BJ (cell line): ENCODE data around the gene ULBP3. TPM values are rescaled to one million over a fixed set of nuclear protein-coding genes. Genes with fewer than 3 reads are reported as not detected.

Experiments used
- CTCF ChIA-PET: fragments of 350-600 bp; formaldehyde crosslinking; extraction: SDS; loops from one replicate; lab custom pipeline; 2021; ENCODE audit warnings: antibody characterized with exemption, inconsistent platforms; lab: Yijun Ruan, JAX
- POLR2A ChIA-PET: fragments of 300-600 bp; sonication (Branson Sonifier 250); formaldehyde crosslinking; extraction: SDS; loops from one replicate; lab custom pipeline; 2021; ENCODE audit warnings: antibody characterized with exemption; lab: Charles Lee
- DNase-seq: peaks from one replicate; pipeline ENCODE4 v3.0.0-alpha.2; 2011; ENCODE audit warnings: low read depth
- H3K27me3 ChIP-seq: 2 replicates; pipeline ENCODE4 v1.6.0; 2011; ENCODE audit warnings: low read length; ENCODE audit not compliant: control insufficient read depth, insufficient read depth
- H3K36me3 ChIP-seq: 2 replicates; pipeline ENCODE4 v1.5.1; 2011; ENCODE audit warnings: low read length; ENCODE audit not compliant: control insufficient read depth, insufficient read depth
- H3K4me3 ChIP-seq: 2 replicates; pipeline ENCODE4 v1.5.1; 2011; ENCODE audit warnings: low read depth, mild to moderate bottlenecking, control low read depth, low read length
- polyA minus RNA-seq: library from RNA; depleted of rRNA, polyadenylated mRNA; stranded (reverse); fragments of >200 nt; gene quantifications from 2 replicates; pipeline ENCODE4 v1.2.3, GENCODE V29; 2011; rRNA and poly(A)+ RNA removed
- polyA plus RNA-seq: library from polyadenylated mRNA; depleted of rRNA; stranded (reverse); fragments of >200 nt; gene quantifications from 2 replicates; pipeline ENCODE4 v1.2.3, GENCODE V29; 2011; rRNA removed
- TF ChIP-seq, protein P1 (sequence below): IDR thresholded peaks from 2 replicates; pipeline ENCODE4 v1.5.1; 2011; ENCODE audit warnings: low read depth, mild to moderate bottlenecking, control low read depth, inconsistent platforms, low read length, moderate library complexity; ENCODE audit not compliant: insufficient read depth

ULBP3 gene
- polyA plus RNA-seq (5.6 and 6.0 TPM in 2 replicates), polyA minus RNA-seq (3.5 and 5.1 TPM in 2 replicates)

DNA sequence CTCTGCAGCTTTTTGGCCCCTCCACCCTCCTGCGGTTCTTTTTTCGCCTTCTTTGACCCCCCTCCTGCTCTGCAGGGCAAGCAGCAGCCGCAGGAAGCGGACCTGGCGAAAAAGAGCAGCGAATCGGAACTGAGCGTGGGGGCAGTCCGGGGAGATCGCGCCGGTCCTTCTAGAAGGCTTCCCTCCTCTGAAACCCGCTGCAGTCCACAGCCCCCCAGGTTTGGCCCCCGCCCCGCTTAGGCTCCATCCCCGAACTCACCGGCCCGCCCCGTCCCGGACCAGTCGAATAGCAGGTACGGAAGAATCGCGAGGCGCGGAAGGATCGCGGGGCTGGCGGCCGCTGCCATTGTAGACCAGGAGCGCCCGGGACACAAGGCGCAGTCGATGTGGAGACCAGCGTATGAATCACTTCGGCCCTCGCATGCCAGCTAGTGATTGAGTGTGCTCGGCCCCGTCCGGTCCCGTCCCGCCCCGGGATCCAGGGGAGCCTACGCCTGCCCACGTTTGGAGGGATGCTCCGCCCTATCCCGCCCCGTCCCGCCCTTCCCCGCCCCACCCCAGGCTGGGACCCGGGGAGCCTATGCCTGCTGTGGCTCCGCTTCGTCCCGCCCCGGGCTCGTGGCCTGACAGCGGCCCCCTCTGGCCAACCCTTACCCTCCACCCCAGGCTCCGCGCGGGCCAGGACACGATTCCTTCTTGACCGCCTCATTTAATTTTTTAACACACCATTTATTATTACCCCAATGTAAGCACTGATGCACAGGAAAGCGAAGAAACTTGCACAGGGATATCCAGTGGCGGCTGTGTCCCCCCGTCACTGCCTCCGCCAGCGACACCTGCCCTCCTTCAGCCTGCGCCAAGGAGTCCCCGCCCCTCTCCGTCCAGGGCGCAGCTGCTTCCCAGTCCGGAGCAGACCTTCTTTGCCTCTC lies at the start of gene ULBP3:
ULBP3 (minus strand) TSS at position 402 of the 929 bp plus-strand sequence; CDS start at position 347, 55 bp downstream.
- CTCF ChIA-PET, result interaction anchor here (0.5 to 5.3 kb wide), 11 partner anchors 11 to 590 kb away, joined by 3 to 29 read pairs (median 3); no protein-coding TSS in a partner anchor
- TF ChIP-seq, protein P1, sequence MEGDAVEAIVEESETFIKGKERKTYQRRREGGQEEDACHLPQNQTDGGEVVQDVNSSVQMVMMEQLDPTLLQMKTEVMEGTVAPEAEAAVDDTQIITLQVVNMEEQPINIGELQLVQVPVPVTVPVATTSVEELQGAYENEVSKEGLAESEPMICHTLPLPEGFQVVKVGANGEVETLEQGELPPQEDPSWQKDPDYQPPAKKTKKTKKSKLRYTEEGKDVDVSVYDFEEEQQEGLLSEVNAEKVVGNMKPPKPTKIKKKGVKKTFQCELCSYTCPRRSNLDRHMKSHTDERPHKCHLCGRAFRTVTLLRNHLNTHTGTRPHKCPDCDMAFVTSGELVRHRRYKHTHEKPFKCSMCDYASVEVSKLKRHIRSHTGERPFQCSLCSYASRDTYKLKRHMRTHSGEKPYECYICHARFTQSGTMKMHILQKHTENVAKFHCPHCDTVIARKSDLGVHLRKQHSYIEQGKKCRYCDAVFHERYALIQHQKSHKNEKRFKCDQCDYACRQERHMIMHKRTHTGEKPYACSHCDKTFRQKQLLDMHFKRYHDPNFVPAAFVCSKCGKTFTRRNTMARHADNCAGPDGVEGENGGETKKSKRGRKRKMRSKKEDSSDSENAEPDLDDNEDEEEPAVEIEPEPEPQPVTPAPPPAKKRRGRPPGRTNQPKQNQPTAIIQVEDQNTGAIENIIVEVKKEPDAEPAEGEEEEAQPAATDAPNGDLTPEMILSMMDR, result peak; percentile 78
- peak; percentile 71 for DNase-seq
- no peaks in the 10 kb centered on the region for H3K27me3 ChIP-seq
- no peaks in the 10 kb centered on the region; the same call in 1 of the 2 replicates for H3K36me3 ChIP-seq
- H3K4me3 ChIP-seq, result peak within 1 kb of the TSS; percentile 55
- POLR2A ChIA-PET, result no interaction called here

DNA sequence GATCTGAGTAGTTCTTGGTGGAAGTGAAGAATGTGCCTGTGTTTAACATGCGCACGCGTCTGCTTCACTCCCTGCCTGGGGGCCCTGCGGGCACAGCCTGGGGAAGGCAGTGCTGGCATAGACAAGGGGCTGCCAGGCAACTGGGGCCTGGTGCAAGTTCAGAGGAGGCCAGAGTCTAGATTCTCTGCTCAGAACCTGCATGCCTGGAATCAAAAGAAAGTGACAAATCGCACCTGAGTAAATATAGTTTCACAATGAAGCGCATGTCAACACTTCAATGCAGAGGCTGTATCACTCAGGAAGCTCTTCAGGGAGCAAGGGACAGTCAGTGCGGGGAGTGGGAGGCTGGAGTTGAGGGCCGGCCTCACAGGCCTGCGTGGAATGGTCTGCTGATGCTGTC lies 49.7 kb upstream of the ULBP3 start:
- CTCF ChIA-PET, result interaction anchor here (1.1 to 2.0 kb wide), 3 partner anchors 27 to 216 kb away, joined by 3 to 5 read pairs (median 5); no protein-coding TSS in a partner anchor
- H3K36me3 ChIP-seq, result no peaks in the 10 kb centered on the region
- no peak for DNase-seq
- TF ChIP-seq, protein P1, result no peak
- no peak overlapping the region for H3K4me3 ChIP-seq
- no peaks in the 10 kb centered on the region for H3K27me3 ChIP-seq
- POLR2A ChIA-PET, result no interaction called here

DNA sequence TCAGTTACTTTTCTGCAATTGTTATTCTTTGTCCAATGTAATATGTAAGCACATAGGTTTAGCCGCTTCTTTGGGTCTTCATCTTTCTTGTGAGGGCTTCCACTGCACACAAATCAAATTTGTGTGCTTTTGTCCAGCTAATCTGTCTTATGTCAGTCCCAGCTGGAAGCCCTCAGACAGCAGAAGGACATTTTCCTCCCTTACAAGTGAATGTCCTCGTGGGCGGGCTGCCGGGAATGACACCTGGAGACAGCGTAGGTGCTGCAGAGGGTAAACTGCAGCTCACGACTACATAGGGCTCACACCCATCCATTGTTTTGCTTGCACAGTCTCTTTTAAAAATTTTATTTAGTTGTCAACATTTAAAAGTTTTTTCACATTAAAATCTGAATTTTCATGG lies 49.3 kb upstream of the ULBP3 start:
- ChIA-PET POLR2A (no interaction called here), CTCF (interaction anchor here (1.6 to 2.0 kb wide), 2 partner anchors 37 to 217 kb away, joined by 5 read pairs; no protein-coding TSS in a partner anchor)
- no peak for DNase-seq

DNA sequence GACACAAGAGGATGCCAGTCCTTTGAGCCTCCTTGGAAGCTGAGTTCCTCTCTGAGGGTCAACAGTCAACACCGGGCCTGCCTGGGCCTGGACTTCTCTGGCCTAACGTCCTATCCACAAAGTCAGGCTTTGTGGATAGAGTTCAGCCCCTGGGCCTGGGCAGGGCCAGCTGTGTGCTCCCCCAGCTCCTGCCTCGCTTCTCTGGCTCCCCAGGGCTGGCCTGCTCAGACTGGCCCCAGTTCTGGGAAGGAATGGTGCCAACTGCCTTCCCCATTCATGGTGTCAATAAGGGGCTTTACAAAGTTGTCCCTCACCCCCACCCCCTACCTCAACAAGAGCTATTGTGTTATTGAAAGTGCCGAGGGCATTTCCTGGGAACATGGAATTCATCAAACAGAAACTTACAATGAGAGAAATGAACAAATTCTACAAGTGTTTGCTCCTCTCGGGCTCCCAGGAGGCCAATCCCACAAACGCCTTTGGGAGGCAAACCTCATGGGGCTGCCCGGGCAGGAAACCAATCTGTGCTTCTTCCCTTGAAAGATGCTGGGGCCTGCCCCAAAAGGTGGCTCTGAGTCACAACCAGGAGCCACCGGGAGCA lies 47.4 kb upstream of the ULBP3 start:
- no peak overlapping the region for H3K4me3 ChIP-seq
- POLR2A ChIA-PET, result no interaction called here
- TF ChIP-seq, protein P1, result no peak
- no peak for DNase-seq
- H3K27me3 ChIP-seq, result 0 out of 2 replicates have a peak, but pooled peaks cover 3% of the 10 kb centered on the region
- CTCF ChIA-PET, result no interaction called here
- no peaks in the 10 kb centered on the region for H3K36me3 ChIP-seq

More for the DNA sequence above, 49.3 kb upstream of the ULBP3 start:
- H3K36me3 ChIP-seq, result no peaks in the 10 kb centered on the region
- TF ChIP-seq, protein P1, result no peak
- no peaks in the 10 kb centered on the region for H3K27me3 ChIP-seq
- no peak overlapping the region for H3K4me3 ChIP-seq

DNA sequence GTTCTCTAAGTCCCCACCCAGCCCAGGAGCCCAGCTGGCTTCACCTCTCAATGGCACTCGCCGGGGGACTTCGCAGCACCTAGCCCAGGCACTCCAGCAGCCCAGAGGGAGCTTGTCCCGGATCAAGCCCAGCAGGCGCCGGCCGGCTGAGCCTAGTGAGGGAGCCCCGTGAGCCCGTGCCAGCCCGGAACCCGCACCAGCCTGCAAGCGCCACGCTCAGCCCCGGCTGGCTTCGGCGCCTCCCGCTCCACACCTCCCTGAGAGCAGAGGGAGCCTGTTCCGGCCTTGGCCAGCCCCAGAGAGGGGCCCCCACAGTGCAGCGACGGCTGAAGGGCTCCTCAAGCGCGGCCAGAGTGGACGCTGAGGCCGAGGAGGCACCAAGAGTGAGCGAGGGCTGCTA lies 46.8 kb upstream of the ULBP3 start:
- TF ChIP-seq, protein P1, result no peak
- POLR2A ChIA-PET, result no interaction called here
- no peaks in the 10 kb centered on the region for H3K36me3 ChIP-seq
- DNase-seq, result no peak
- H3K4me3 ChIP-seq, result no peak overlapping the region
- CTCF ChIA-PET, result no interaction called here
- 0 out of 2 replicates have a peak, but pooled peaks cover 3% of the 10 kb centered on the region for H3K27me3 ChIP-seq
